ENCODE results near the gene PARD3B. TPM values are rescaled to one million over a fixed set of nuclear protein-coding genes. Genes with fewer than 3 reads are reported as not detected.

The PARD3B gene
- total RNA-seq, 1 experiment from 2014 or later = 3.6 TPM

- DNase-seq (ENCODE audit: low read depth, low spot score) (no peak), ATAC-seq (no peak)
- CTCF ChIA-PET = no interaction called here
- Histone ChIP-seq H3K9me3 (ENCODE audit: control insufficient read depth, insufficient read depth, low read depth, low read length) (no peaks in the 10 kb centered on the region), H3K4me3 (ENCODE audit: low read depth in 2 of 2, low read length in 2 of 2) (no peak overlapping the region), H3K36me3 (ENCODE audit: control insufficient read depth, insufficient read depth, low read length) (no peaks in the 10 kb centered on the region), H3K27ac (ENCODE audit: low read length) (no peak overlapping the region), H3K4me1 (ENCODE audit: control insufficient read depth, insufficient read depth, low read length) (no peaks in the 10 kb centered on the region), H3K27me3 (ENCODE audit: control insufficient read depth, insufficient read depth, low read length) (no peaks in the 10 kb centered on the region)
- TF ChIP-seq CTCF (IDR thresholded peaks at IDR 0.05) = no peak
- intact Hi-C loops (cut with micrococcal nuclease; ENCODE audit: unreplicated experiment) (no loop called here), in situ Hi-C loops (cut with HindIII; ENCODE audit: low pct_unique_long_range_greater_than_20kb, low sequenced_read_pairs) (no loop called here)
- no TSS peak for BruUV-seq (replicated peaks)
- POLR2A ChIA-PET = no interaction called here
Measured at GRCh38 chr2:204496779-204497178, 48.5 kb upstream of the PARD3B start.

- no peak for DNase-seq (ENCODE audit: low read depth, low spot score)
- no peaks in the 10 kb centered on the region for H3K36me3 ChIP-seq (ENCODE audit: control insufficient read depth, insufficient read depth, low read length)
- CTCF ChIA-PET = no interaction called here
- ATAC-seq = no peak
- no peak overlapping the region for H3K27ac ChIP-seq (ENCODE audit: low read length)
- H3K27me3 ChIP-seq (ENCODE audit: control insufficient read depth, insufficient read depth, low read length) = no peaks in the 10 kb centered on the region
- H3K9me3 ChIP-seq (ENCODE audit: control insufficient read depth, insufficient read depth, low read depth, low read length) = no peaks in the 10 kb centered on the region
- intact Hi-C loops (cut with micrococcal nuclease; ENCODE audit: unreplicated experiment) (no loop called here), in situ Hi-C loops (cut with HindIII; ENCODE audit: low pct_unique_long_range_greater_than_20kb, low sequenced_read_pairs) (no loop called here)
- POLR2A ChIA-PET = no interaction called here
- TF ChIP-seq CTCF (IDR thresholded peaks at IDR 0.05) = no peak
- TF ChIP-seq SIN3A (IDR thresholded peaks at IDR 0.05; ENCODE audit: borderline replicate concordance, insufficient read depth, low read depth, low read length) = no peak
- no peak for TF ChIP-seq REST (IDR thresholded peaks at IDR 0.05; ENCODE audit: insufficient read depth in 1 of 2, low read depth in 2 of 2, low read length in 1 of 2)
- no peak for TF ChIP-seq TCF7L2 (IDR thresholded peaks at IDR 0.05; ENCODE audit: low read depth, low read length)
- TF ChIP-seq POLR2AphosphoS5 (IDR thresholded peaks at IDR 0.05; ENCODE audit: low read depth, low read length) = no peak
- no peaks in the 10 kb centered on the region for H3K4me1 ChIP-seq (ENCODE audit: control insufficient read depth, insufficient read depth, low read length)
- no TSS peak for BruUV-seq (replicated peaks)
- H3K4me3 ChIP-seq (ENCODE audit: low read depth in 2 of 2, low read length in 2 of 2) = no peak overlapping the region
Measured at GRCh38 chr2:204497855-204498254, 47.4 kb upstream of the PARD3B start.

- ATAC-seq (no peak), DNase-seq (ENCODE audit: low read depth, low spot score) (no peak)
- Histone ChIP-seq H3K4me1 (ENCODE audit: control insufficient read depth, insufficient read depth, low read length) (no peaks in the 10 kb centered on the region), H3K4me3 (ENCODE audit: low read depth in 2 of 2, low read length in 2 of 2) (no peak overlapping the region), H3K27ac (ENCODE audit: low read length) (no peak overlapping the region), H3K27me3 (ENCODE audit: control insufficient read depth, insufficient read depth, low read length) (no peaks in the 10 kb centered on the region), H3K36me3 (ENCODE audit: control insufficient read depth, insufficient read depth, low read length) (no peaks in the 10 kb centered on the region), H3K9me3 (ENCODE audit: control insufficient read depth, insufficient read depth, low read depth, low read length) (no peaks in the 10 kb centered on the region)
- intact Hi-C loops (cut with micrococcal nuclease; ENCODE audit: unreplicated experiment) = no loop called here
- BruUV-seq (replicated peaks) = no TSS peak
- in situ Hi-C loops (cut with HindIII; ENCODE audit: low pct_unique_long_range_greater_than_20kb, low sequenced_read_pairs) = no loop called here
- ChIA-PET CTCF (no interaction called here), POLR2A (no interaction called here)
- TF ChIP-seq SIN3A (IDR thresholded peaks at IDR 0.05; ENCODE audit: borderline replicate concordance, insufficient read depth, low read depth, low read length) (no peak), CTCF (IDR thresholded peaks at IDR 0.05) (no peak), TCF7L2 (IDR thresholded peaks at IDR 0.05; ENCODE audit: low read depth, low read length) (no peak), REST (IDR thresholded peaks at IDR 0.05; ENCODE audit: insufficient read depth in 1 of 2, low read depth in 2 of 2, low read length in 1 of 2) (no peak), POLR2AphosphoS5 (IDR thresholded peaks at IDR 0.05; ENCODE audit: low read depth, low read length) (no peak)
Measured at GRCh38 chr2:204498291-204498690, 47.0 kb upstream of the PARD3B start.

All from Panc1 (cell line).